SH-SY5Y (cell line): Measurements from ENCODE around the gene CA5A.

Source experiments
- GATA2 ChIP-seq: IDR thresholded peaks from 2 replicates; pipeline ENCODE4 v1.6.1; 2011; ENCODE audit warnings: mild to moderate bottlenecking, low read depth, low read length
- GATA3 ChIP-seq: IDR thresholded peaks from 2 replicates; pipeline ENCODE4 v1.6.1; 2011; ENCODE audit warnings: low read depth, mild to moderate bottlenecking, low read length, moderate library complexity

DNA sequence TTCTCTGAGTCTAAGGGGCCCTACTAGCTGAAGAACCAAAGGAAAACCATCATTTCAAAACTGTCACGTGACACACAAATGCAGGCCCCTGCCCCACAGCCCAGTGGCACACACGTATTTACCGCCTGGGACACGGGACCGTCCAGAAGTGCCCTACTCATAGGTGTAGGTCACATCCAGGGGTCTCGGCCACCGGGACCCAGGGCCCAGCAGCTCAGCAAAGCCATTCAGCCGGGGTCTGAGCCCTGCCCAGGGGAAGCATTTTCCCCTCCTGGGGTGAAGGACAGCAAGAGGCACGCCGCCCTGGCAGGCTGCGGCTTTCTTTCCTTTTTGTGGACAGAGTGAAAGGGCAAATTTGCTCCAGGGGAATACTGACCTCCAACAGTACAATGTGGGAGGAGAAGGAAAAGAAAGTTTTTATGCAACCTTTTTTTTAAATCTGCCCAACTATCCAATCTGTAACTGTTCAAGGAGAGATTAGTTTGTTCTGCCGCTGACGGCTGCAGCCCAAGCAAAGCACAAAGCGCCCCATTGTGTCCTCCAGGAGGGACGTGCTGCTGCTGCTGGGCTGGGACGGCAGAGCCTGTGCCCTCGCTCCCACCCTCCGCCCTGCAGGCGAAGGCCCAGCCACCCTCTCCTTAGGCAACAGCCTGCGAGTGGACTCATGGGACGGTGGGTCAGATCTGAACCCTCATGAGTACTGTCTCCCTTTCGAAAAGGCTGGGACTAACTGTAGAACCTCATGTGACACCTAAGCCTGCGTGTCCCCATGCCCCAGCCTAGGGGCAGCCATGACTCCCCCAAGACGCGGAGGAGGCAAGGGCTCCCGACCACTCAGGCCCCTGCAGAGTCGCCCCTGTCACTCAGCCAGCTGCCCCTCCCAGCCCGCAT lies 88.3 kb downstream of the CA5A start:
- TF ChIP-seq GATA2 (no peak), GATA3 (no peak)
